Osteocyte (in vitro differentiated cells): ENCODE data around the gene LARGE1. TPM values are rescaled to one million over a fixed set of nuclear protein-coding genes. Genes with fewer than 3 reads are reported as not detected.

ENCODE experiments used
- DNase-seq: peaks from one replicate; pipeline ENCODE4 v3.0.0; 2021; ENCODE audit warnings: mixed read lengths; ENCODE audit not compliant: unreplicated experiment; ENCODE audit errors: extremely low spot score
- H3K27ac Mint-ChIP-seq: one replicate; pipeline ENCODE4 v1.8.0; 2021; ENCODE audit warnings: mild to moderate bottlenecking, mixed read lengths; ENCODE audit not compliant: unreplicated experiment
- H3K27me3 Mint-ChIP-seq: one replicate; pipeline ENCODE4 v1.8.0; 2021; ENCODE audit warnings: mixed read lengths; ENCODE audit not compliant: unreplicated experiment
- H3K36me3 Mint-ChIP-seq: one replicate; pipeline ENCODE4 v1.8.0; 2021; ENCODE audit warnings: mixed read lengths; ENCODE audit not compliant: unreplicated experiment
- H3K4me1 Mint-ChIP-seq: one replicate; pipeline ENCODE4 v1.8.0; 2021; ENCODE audit warnings: mixed read lengths; ENCODE audit not compliant: unreplicated experiment
- H3K4me3 Mint-ChIP-seq: one replicate; pipeline ENCODE4 v1.8.0; 2021; ENCODE audit warnings: mild to moderate bottlenecking, moderate library complexity, mixed read lengths; ENCODE audit not compliant: unreplicated experiment
- H3K9me3 Mint-ChIP-seq: one replicate; pipeline ENCODE4 v1.8.0; 2021; ENCODE audit warnings: mixed read lengths; ENCODE audit not compliant: unreplicated experiment
- CTCF ChIP-seq: fragments of 200-600 bp; sonication (generic); IDR thresholded peaks from 2 replicates; pipeline ENCODE4 v1.5.0; 2021; ENCODE audit warnings: antibody characterized with exemption, mild to moderate bottlenecking, moderate library complexity
- total RNA-seq: library from RNA; stranded (reverse); gene quantifications from 2 replicates; pipeline ENCODE4 v1.2.1, GENCODE V29; 2021

Gene LARGE1
- total RNA-seq, 1 donor from 2014 or later, result 17.6 TPM

GRCh38 chr22:33315117-33315516 lies 605.2 kb downstream of the LARGE1 start:
- Mint-ChIP-seq H3K27ac (no peak overlapping the region), H3K4me3 (no peak overlapping the region), H3K27me3 (no peaks in the 10 kb centered on the region), H3K9me3 (no peaks in the 10 kb centered on the region), H3K4me1 (no peaks in the 10 kb centered on the region), H3K36me3 (no peaks in the 10 kb centered on the region)
- no peak for TF ChIP-seq CTCF
- DNase-seq, result no peak

GRCh38 chr22:33314316-33314715 lies 606.0 kb downstream of the LARGE1 start:
- H3K27ac Mint-ChIP-seq, result no peak overlapping the region
- H3K4me3 Mint-ChIP-seq, result no peak overlapping the region
- no peaks in the 10 kb centered on the region for H3K4me1 Mint-ChIP-seq
- no peak for TF ChIP-seq CTCF
- no peak for DNase-seq
- no peaks in the 10 kb centered on the region for H3K9me3 Mint-ChIP-seq
- H3K36me3 Mint-ChIP-seq, result no peaks in the 10 kb centered on the region
- H3K27me3 Mint-ChIP-seq, result no peaks in the 10 kb centered on the region

- H3K36me3 Mint-ChIP-seq, result no peaks in the 10 kb centered on the region
- TF ChIP-seq CTCF, result no peak
- peaks cover 3% of the 10 kb centered on the region for H3K4me1 Mint-ChIP-seq
- no peak overlapping the region for H3K4me3 Mint-ChIP-seq
- H3K27me3 Mint-ChIP-seq, result no peaks in the 10 kb centered on the region
- no peaks in the 10 kb centered on the region for H3K9me3 Mint-ChIP-seq
- no peak overlapping the region for H3K27ac Mint-ChIP-seq
- no peak for DNase-seq
Measured at GRCh38 chr22:33303099-33303498, 617.2 kb downstream of the LARGE1 start.

- no peaks in the 10 kb centered on the region for H3K9me3 Mint-ChIP-seq
- no peak overlapping the region for H3K4me3 Mint-ChIP-seq
- no peak for DNase-seq
- no peaks in the 10 kb centered on the region for H3K27me3 Mint-ChIP-seq
- H3K27ac Mint-ChIP-seq, result no peak overlapping the region
- H3K36me3 Mint-ChIP-seq, result no peaks in the 10 kb centered on the region
- H3K4me1 Mint-ChIP-seq, result peaks cover 3% of the 10 kb centered on the region
- no peak for TF ChIP-seq CTCF
Measured at GRCh38 chr22:33302549-33302948, 617.7 kb downstream of the LARGE1 start.

GRCh38 chr22:33302049-33302545 lies 618.2 kb downstream of the LARGE1 start:
- no peak overlapping the region for H3K4me3 Mint-ChIP-seq
- H3K9me3 Mint-ChIP-seq, result no peaks in the 10 kb centered on the region
- H3K27me3 Mint-ChIP-seq, result no peaks in the 10 kb centered on the region
- H3K4me1 Mint-ChIP-seq, result peaks cover 3% of the 10 kb centered on the region
- H3K36me3 Mint-ChIP-seq, result no peaks in the 10 kb centered on the region
- no peak overlapping the region for H3K27ac Mint-ChIP-seq
- TF ChIP-seq CTCF, result peak; percentile 99
- peak; percentile 92 for DNase-seq
